Measurements from ENCODE around the gene PDILT. TPM values are rescaled to one million over a fixed set of nuclear protein-coding genes. Genes with fewer than 3 reads are reported as not detected.

The PDILT gene
- total RNA-seq, 2 donors from 2014 or later: not detected

DNA sequence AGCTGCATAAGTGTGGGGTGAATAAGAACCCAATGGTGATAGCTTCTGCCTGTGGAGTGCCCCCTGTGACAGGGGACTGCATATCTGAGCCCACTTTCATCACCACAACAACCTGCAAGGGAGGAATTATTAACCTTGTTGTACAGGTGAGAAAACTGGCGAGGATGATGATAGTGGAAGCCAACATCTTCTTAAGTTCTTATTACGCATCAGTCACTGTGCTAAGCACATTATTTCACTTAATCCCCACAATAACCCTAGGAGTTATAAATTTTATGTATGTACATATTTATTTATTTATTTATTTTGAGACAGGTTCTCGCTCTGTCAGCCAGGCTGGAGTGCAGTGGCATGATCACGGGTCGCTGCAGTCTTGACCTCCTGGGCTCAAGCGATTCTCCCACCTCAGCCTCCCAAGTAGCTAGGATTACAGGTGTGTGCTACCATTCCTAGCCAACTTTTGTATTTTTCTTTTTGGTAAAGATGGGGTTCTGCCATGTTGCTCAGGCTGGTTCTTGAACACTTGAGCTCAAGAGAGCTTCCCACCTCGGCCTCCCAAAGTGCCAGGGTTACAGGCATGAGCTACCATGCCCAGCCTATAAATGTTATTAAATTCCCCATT is 7.6 kb downstream of the PDILT start:
- no peak overlapping the region for H3K4me3 ChIP-seq
- H3K36me3 ChIP-seq (replicated peaks in 1 of 2; ENCODE audit: insufficient read depth in 1 of 2, low read depth in 2 of 2): no peaks in the 10 kb centered on the region
- no peaks in the 10 kb centered on the region for H3K27me3 ChIP-seq
- H3K4me1 ChIP-seq: peaks cover 20% of the 10 kb centered on the region
- TF ChIP-seq POLR2A (IDR thresholded peaks at IDR 0.05): no peak
- TF ChIP-seq CTCF (IDR thresholded peaks at IDR 0.05): no peak
- WGBS, 2 donors: 96% methylated on average over 7 of the region's 7 CpGs
- ATAC-seq (no peak), DNase-seq (no peak)
- H3K27ac ChIP-seq: no peak overlapping the region
- intact Hi-C loops (cut with DNase I): no loop called here
- H3K9me3 ChIP-seq: no peaks in the 10 kb centered on the region

- ATAC-seq (no peak), DNase-seq (no peak)
- intact Hi-C loops (cut with DNase I): no loop called here
- no peak for TF ChIP-seq CTCF (IDR thresholded peaks at IDR 0.05)
- TF ChIP-seq POLR2A (IDR thresholded peaks at IDR 0.05): no peak
- no peaks in the 10 kb centered on the region for H3K27me3 ChIP-seq
- no peak overlapping the region for H3K27ac ChIP-seq
- WGBS, 2 donors: 65 to 98% methylated on average over 2 of the region's 2 CpGs
- no peaks in the 10 kb centered on the region for H3K36me3 ChIP-seq (replicated peaks in 1 of 2; ENCODE audit: insufficient read depth in 1 of 2, low read depth in 2 of 2)
- no peaks in the 10 kb centered on the region for H3K9me3 ChIP-seq
- no peak overlapping the region for H3K4me3 ChIP-seq
- peaks cover 10% of the 10 kb centered on the region for H3K4me1 ChIP-seq
Measured at GRCh38 chr16:20395946-20396345, 8.6 kb downstream of the PDILT start.

DNA sequence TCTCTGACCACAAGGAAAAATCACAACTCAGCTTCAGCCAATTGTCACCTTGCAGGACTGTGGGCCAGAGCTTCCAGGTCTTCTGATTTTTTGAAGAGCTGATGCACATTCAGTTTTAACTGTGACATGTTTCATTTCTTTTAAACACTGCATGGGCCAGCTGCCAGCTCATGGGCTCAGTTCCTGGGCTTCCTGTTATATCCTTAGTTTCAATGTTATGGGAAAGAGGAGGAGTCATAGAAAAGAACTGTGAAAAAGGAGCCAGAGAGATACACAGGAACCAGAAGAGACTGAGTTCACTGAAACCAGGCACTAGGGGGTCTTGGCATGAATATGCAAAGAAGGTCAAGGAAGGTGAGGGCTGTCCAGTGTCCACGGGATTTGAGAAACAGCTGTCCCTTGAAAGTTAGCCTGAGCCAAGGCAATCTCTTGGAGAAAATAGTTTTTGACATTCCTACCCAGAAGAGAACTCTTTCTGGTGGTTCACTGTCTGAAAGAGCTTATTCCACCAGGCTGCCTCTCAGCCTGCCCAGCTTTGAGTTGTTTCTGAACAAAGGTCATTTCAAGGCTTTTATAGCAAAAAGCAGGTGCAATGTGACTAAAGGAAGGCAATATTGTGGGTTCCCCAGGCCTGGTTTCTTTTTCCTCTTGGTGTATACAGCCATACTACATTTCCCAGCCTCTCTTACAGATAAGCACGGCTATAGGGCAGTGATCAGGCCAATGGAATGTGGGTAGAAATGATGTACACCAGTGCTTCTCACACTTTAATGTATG is 10.5 kb downstream of the PDILT start:
- ATAC-seq (no peak), DNase-seq (peak in 3 of 4 donors; percentile 20 to 41 (median 24))
- no peaks in the 10 kb centered on the region for H3K9me3 ChIP-seq
- intact Hi-C loops (cut with DNase I): no loop called here
- H3K4me3 ChIP-seq: no peak overlapping the region
- H3K27me3 ChIP-seq: no peaks in the 10 kb centered on the region
- TF ChIP-seq POLR2A (IDR thresholded peaks at IDR 0.05) (no peak), CTCF (IDR thresholded peaks at IDR 0.05) (no peak)
- peak overlapping the region in 2 of 4 donors; percentile 30 to 48 for H3K27ac ChIP-seq
- no peaks in the 10 kb centered on the region for H3K36me3 ChIP-seq (replicated peaks in 1 of 2; ENCODE audit: insufficient read depth in 1 of 2, low read depth in 2 of 2)
- WGBS, 2 donors: 52 to 56% methylated on average over 2 of the region's 2 CpGs
- peaks cover 8% of the 10 kb centered on the region for H3K4me1 ChIP-seq

- 80% methylated on average over 5 of the region's 5 CpGs for WGBS, 2 donors
- Histone ChIP-seq H3K9me3 (no peaks in the 10 kb centered on the region), H3K4me3 (no peak overlapping the region), H3K27me3 (no peaks in the 10 kb centered on the region), H3K4me1 (peaks cover 18% of the 10 kb centered on the region), H3K27ac (no peak overlapping the region), H3K36me3 (replicated peaks in 1 of 2; ENCODE audit: insufficient read depth in 1 of 2, low read depth in 2 of 2) (no peaks in the 10 kb centered on the region)
- intact Hi-C loops (cut with DNase I): no loop called here
- no peak for ATAC-seq
- no peak for DNase-seq
- TF ChIP-seq POLR2A (IDR thresholded peaks at IDR 0.05) (no peak), CTCF (IDR thresholded peaks at IDR 0.05) (no peak)
Measured at GRCh38 chr16:20391045-20391444, 13.5 kb downstream of the PDILT start.

Measured in body of pancreas (tissue), 4 donors.